ENCODE measurements around the gene TBC1D7.

TBC1D7 gene

GRCh38 chr6:13295576-13295975 lies 32.8 kb downstream of the TBC1D7 start:
- H3K4me3 ChIP-seq (ENCODE audit: insufficient read depth, low read depth, low read length, poor library complexity, severe bottlenecking): no peak overlapping the region
- peaks cover 40% of the 10 kb centered on the region for H3K36me3 ChIP-seq (ENCODE audit: control insufficient read depth, insufficient read depth, low read length)
- no peaks in the 10 kb centered on the region for H3K4me1 ChIP-seq (ENCODE audit: control insufficient read depth, insufficient read depth, low read length, poor library complexity, severe bottlenecking)
- H3K9me3 ChIP-seq (ENCODE audit: control insufficient read depth, low read length): no peaks in the 10 kb centered on the region
- DNase-seq: no peak
- no peaks in the 10 kb centered on the region for H3K27me3 ChIP-seq (replicated peaks; ENCODE audit: control insufficient read depth, insufficient read depth, low read length, poor library complexity, severe bottlenecking)
- H3K27ac ChIP-seq (ENCODE audit: insufficient read depth, low read length, poor library complexity, severe bottlenecking): no peak overlapping the region

GRCh38 chr6:13294499-13295069 lies 33.8 kb downstream of the TBC1D7 start:
- Histone ChIP-seq H3K4me3 (ENCODE audit: insufficient read depth, low read depth, low read length, poor library complexity, severe bottlenecking) (no peak overlapping the region), H3K4me1 (ENCODE audit: control insufficient read depth, insufficient read depth, low read length, poor library complexity, severe bottlenecking) (no peaks in the 10 kb centered on the region), H3K36me3 (ENCODE audit: control insufficient read depth, insufficient read depth, low read length) (peaks cover 35% of the 10 kb centered on the region), H3K27ac (ENCODE audit: insufficient read depth, low read length, poor library complexity, severe bottlenecking) (no peak overlapping the region), H3K27me3 (replicated peaks; ENCODE audit: control insufficient read depth, insufficient read depth, low read length, poor library complexity, severe bottlenecking) (no peaks in the 10 kb centered on the region), H3K9me3 (ENCODE audit: control insufficient read depth, low read length) (no peaks in the 10 kb centered on the region)
- no peak for DNase-seq

GRCh38 chr6:13292774-13293173 lies 35.6 kb downstream of the TBC1D7 start:
- DNase-seq: no peak
- Histone ChIP-seq H3K27ac (ENCODE audit: insufficient read depth, low read length, poor library complexity, severe bottlenecking) (no peak overlapping the region), H3K36me3 (ENCODE audit: control insufficient read depth, insufficient read depth, low read length) (peaks cover 31% of the 10 kb centered on the region)

GRCh38 chr6:13290335-13290734 lies 38.0 kb downstream of the TBC1D7 start:
- no peak overlapping the region for H3K4me3 ChIP-seq (ENCODE audit: insufficient read depth, low read depth, low read length, poor library complexity, severe bottlenecking)
- DNase-seq: no peak
- no peak overlapping the region for H3K27ac ChIP-seq (ENCODE audit: insufficient read depth, low read length, poor library complexity, severe bottlenecking)
- peaks cover 27% of the 10 kb centered on the region for H3K36me3 ChIP-seq (ENCODE audit: control insufficient read depth, insufficient read depth, low read length)
- H3K4me1 ChIP-seq (ENCODE audit: control insufficient read depth, insufficient read depth, low read length, poor library complexity, severe bottlenecking): no peaks in the 10 kb centered on the region
- H3K9me3 ChIP-seq (ENCODE audit: control insufficient read depth, low read length): no peaks in the 10 kb centered on the region
- no peaks in the 10 kb centered on the region for H3K27me3 ChIP-seq (replicated peaks; ENCODE audit: control insufficient read depth, insufficient read depth, low read length, poor library complexity, severe bottlenecking)

More at GRCh38 chr6:13292774-13293173, 35.6 kb downstream of the TBC1D7 start:
- Histone ChIP-seq H3K4me3 (ENCODE audit: insufficient read depth, low read depth, low read length, poor library complexity, severe bottlenecking) (no peak overlapping the region), H3K4me1 (ENCODE audit: control insufficient read depth, insufficient read depth, low read length, poor library complexity, severe bottlenecking) (no peaks in the 10 kb centered on the region), H3K27me3 (replicated peaks; ENCODE audit: control insufficient read depth, insufficient read depth, low read length, poor library complexity, severe bottlenecking) (no peaks in the 10 kb centered on the region), H3K9me3 (ENCODE audit: control insufficient read depth, low read length) (no peaks in the 10 kb centered on the region)

GRCh38 chr6:13289789-13290318 lies 38.5 kb downstream of the TBC1D7 start:
- no peak for DNase-seq
- no peaks in the 10 kb centered on the region for H3K27me3 ChIP-seq (replicated peaks; ENCODE audit: control insufficient read depth, insufficient read depth, low read length, poor library complexity, severe bottlenecking)
- no peaks in the 10 kb centered on the region for H3K9me3 ChIP-seq (ENCODE audit: control insufficient read depth, low read length)
- no peaks in the 10 kb centered on the region for H3K4me1 ChIP-seq (ENCODE audit: control insufficient read depth, insufficient read depth, low read length, poor library complexity, severe bottlenecking)
- peaks cover 25% of the 10 kb centered on the region for H3K36me3 ChIP-seq (ENCODE audit: control insufficient read depth, insufficient read depth, low read length)
- no peak overlapping the region for H3K27ac ChIP-seq (ENCODE audit: insufficient read depth, low read length, poor library complexity, severe bottlenecking)
- no peak overlapping the region for H3K4me3 ChIP-seq (ENCODE audit: insufficient read depth, low read depth, low read length, poor library complexity, severe bottlenecking)

- H3K4me1 ChIP-seq (ENCODE audit: control insufficient read depth, insufficient read depth, low read length, poor library complexity, severe bottlenecking): no peaks in the 10 kb centered on the region
- no peak overlapping the region for H3K27ac ChIP-seq (ENCODE audit: insufficient read depth, low read length, poor library complexity, severe bottlenecking)
- H3K27me3 ChIP-seq (replicated peaks; ENCODE audit: control insufficient read depth, insufficient read depth, low read length, poor library complexity, severe bottlenecking): no peaks in the 10 kb centered on the region
- peaks cover 16% of the 10 kb centered on the region for H3K36me3 ChIP-seq (ENCODE audit: control insufficient read depth, insufficient read depth, low read length)
- no peak overlapping the region for H3K4me3 ChIP-seq (ENCODE audit: insufficient read depth, low read depth, low read length, poor library complexity, severe bottlenecking)
- no peaks in the 10 kb centered on the region for H3K9me3 ChIP-seq (ENCODE audit: control insufficient read depth, low read length)
- DNase-seq: no peak
These were observed 39.4 kb downstream of the TBC1D7 start for GRCh38 chr6:13288969-13289391.

- peaks cover 15% of the 10 kb centered on the region for H3K36me3 ChIP-seq (ENCODE audit: control insufficient read depth, insufficient read depth, low read length)
- no peaks in the 10 kb centered on the region for H3K4me1 ChIP-seq (ENCODE audit: control insufficient read depth, insufficient read depth, low read length, poor library complexity, severe bottlenecking)
- H3K27ac ChIP-seq (ENCODE audit: insufficient read depth, low read length, poor library complexity, severe bottlenecking): no peak overlapping the region
- no peaks in the 10 kb centered on the region for H3K27me3 ChIP-seq (replicated peaks; ENCODE audit: control insufficient read depth, insufficient read depth, low read length, poor library complexity, severe bottlenecking)
- H3K9me3 ChIP-seq (ENCODE audit: control insufficient read depth, low read length): no peaks in the 10 kb centered on the region
- no peak for DNase-seq
- H3K4me3 ChIP-seq (ENCODE audit: insufficient read depth, low read depth, low read length, poor library complexity, severe bottlenecking): no peak overlapping the region
These were observed 39.9 kb downstream of the TBC1D7 start for GRCh38 chr6:13288481-13288880.

GRCh38 chr6:13287104-13287503 lies 41.2 kb downstream of the TBC1D7 start:
- Histone ChIP-seq H3K9me3 (ENCODE audit: control insufficient read depth, low read length) (no peaks in the 10 kb centered on the region), H3K4me3 (ENCODE audit: insufficient read depth, low read depth, low read length, poor library complexity, severe bottlenecking) (no peak overlapping the region), H3K4me1 (ENCODE audit: control insufficient read depth, insufficient read depth, low read length, poor library complexity, severe bottlenecking) (no peaks in the 10 kb centered on the region), H3K27me3 (replicated peaks; ENCODE audit: control insufficient read depth, insufficient read depth, low read length, poor library complexity, severe bottlenecking) (no peaks in the 10 kb centered on the region), H3K36me3 (ENCODE audit: control insufficient read depth, insufficient read depth, low read length) (peaks cover 4% of the 10 kb centered on the region), H3K27ac (ENCODE audit: insufficient read depth, low read length, poor library complexity, severe bottlenecking) (no peak overlapping the region)
- DNase-seq: no peak

GRCh38 chr6:13286181-13286580 lies 42.2 kb downstream of the TBC1D7 start:
- DNase-seq: no peak
- Histone ChIP-seq H3K4me3 (ENCODE audit: insufficient read depth, low read depth, low read length, poor library complexity, severe bottlenecking) (no peak overlapping the region), H3K36me3 (ENCODE audit: control insufficient read depth, insufficient read depth, low read length) (peaks cover 4% of the 10 kb centered on the region)

GRCh38 chr6:13285705-13286104 lies 42.6 kb downstream of the TBC1D7 start:
- DNase-seq: no peak
- H3K4me1 ChIP-seq (ENCODE audit: control insufficient read depth, insufficient read depth, low read length, poor library complexity, severe bottlenecking): no peaks in the 10 kb centered on the region
- H3K36me3 ChIP-seq (ENCODE audit: control insufficient read depth, insufficient read depth, low read length): peaks cover 4% of the 10 kb centered on the region
- H3K9me3 ChIP-seq (ENCODE audit: control insufficient read depth, low read length): no peaks in the 10 kb centered on the region
- H3K27ac ChIP-seq (ENCODE audit: insufficient read depth, low read length, poor library complexity, severe bottlenecking): no peak overlapping the region
- H3K27me3 ChIP-seq (replicated peaks; ENCODE audit: control insufficient read depth, insufficient read depth, low read length, poor library complexity, severe bottlenecking): no peaks in the 10 kb centered on the region
- H3K4me3 ChIP-seq (ENCODE audit: insufficient read depth, low read depth, low read length, poor library complexity, severe bottlenecking): no peak overlapping the region

More at GRCh38 chr6:13286181-13286580, 42.2 kb downstream of the TBC1D7 start:
- Histone ChIP-seq H3K27me3 (replicated peaks; ENCODE audit: control insufficient read depth, insufficient read depth, low read length, poor library complexity, severe bottlenecking) (no peaks in the 10 kb centered on the region), H3K9me3 (ENCODE audit: control insufficient read depth, low read length) (no peaks in the 10 kb centered on the region), H3K27ac (ENCODE audit: insufficient read depth, low read length, poor library complexity, severe bottlenecking) (no peak overlapping the region), H3K4me1 (ENCODE audit: control insufficient read depth, insufficient read depth, low read length, poor library complexity, severe bottlenecking) (no peaks in the 10 kb centered on the region)
